ENCODE results near the gene RASEF.
A peak's percentile ranks its signal among the peaks of the same experiment; 100 is the strongest.

RASEF gene

DNA sequence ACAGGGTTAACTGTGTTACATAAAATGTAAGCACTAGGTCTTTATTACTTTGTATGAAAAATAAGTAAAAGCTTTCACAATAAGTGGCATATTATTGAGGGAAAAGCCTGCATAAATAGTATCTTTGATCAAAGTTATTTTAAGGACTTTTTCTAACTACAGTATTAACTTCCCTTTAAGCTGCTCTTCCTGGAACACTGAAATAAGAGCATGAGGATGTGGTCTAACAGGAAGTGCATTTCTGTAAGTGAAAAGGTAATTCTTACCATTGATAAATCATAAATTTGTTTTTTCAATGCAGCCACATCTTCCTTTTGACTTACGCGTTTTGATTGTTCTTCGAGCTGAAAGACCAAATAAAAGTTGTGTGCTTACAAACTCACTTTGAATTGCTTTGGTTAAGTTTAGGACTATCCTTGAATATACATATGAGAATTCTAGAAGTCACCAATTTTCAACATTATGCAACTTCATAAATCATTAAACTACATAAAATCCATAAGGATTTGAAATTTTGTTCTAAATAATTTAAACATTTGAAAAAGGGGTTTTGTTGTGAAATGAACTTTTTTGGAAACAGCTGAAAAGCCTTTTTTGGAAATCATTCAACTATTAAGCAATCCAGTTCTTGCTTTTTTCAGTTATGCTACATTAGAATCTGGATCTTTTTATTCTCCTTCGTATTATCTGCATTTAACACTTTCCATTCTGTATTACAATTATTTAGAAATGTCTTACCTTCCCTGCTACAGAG lies 50.6 kb downstream of the RASEF start:
- DNase-seq = no peak

DNA sequence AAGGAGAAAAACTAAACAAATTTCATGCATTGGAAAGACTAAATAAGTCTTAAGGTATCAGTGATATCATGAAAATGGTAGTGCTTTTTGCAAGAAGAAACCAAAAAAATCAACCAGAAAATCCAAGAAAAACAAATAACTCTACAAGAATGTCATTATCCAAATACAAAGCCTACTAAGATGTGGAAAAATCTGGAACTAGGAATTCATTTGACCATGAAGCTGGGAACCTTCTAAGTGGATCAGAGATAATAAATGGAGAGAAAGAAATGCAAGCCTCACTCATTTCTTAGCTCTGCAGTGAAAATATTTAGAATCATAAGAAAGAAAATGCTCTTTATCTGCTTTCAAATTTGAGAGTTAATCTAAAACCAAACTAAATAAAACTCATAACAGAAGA lies 51.3 kb downstream of the RASEF start:
- DNase-seq = no peak

DNA sequence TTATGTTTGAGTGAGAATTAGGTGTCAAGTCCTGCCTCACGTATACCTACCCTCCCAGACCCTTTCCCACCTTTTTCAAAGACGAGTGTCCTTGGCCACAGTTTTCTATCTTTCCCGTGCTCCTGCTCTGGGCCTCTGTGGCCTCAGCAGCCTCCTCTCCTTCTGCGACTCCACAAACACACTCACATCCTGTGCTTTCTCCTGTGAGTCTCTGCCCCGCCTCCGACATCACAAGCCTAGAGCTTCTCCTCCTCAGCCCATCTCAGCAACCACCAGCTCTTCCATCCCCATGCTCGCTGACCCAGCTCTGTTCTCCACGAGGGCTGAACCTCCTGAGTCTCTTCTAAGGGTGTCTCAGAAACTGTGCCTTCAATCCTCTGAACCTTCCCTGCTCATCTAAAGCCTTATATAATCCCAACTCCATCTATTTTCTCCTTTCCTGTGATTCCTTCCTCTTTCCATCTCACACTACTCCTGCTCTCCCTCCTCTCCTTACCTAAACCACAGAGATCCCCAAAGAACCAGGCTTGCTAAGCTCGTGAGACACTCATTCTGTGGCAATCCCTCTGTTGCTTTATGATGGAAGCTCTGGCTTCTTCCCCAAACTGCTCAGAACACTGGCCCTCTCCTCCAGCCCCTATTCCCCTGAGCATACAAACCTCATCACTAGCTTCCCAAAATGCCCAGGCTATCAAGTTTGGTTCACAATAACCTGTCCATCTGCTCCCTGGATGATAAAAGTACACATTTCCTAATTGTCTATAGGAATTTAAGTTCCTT lies 55.2 kb downstream of the RASEF start:
- no peak for DNase-seq

DNA sequence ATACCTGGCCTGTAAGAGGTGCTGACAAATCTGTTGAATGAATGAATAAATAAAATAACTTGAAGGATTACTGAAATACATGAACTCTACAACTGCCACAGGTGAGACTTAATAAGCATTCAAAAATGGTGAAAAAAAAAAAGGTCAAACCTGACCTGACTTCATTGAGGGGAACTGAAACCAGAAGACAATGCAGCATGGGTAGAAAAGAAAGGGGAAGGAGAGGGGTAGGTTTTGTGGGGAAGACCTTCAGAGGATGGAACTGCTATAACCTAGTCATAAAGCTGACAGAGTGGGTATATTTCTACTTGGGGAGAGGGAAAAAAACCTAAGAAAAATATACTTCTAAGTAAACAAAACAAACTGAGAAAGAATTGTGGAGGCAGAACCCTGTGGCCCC lies 56.6 kb downstream of the RASEF start:
- DNase-seq = no peak

DNA sequence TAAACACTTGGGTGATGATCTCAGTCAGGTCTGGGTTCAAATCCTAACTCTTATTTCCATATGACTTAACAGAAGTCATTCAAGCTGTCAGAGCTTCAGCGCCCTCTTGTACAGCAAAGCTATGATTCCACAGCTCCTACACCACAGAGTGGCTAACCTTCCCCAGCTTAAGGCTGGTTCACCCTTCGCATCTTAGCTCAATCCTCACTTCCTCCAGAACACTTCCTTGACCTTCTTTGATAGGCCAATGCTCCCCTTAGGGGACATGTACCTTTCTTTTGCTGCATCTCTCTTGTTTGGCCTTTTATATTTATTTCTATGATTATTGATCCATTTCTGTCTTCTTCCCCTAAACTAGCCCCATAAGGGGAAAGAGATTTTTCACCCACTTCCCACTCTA lies 57.0 kb downstream of the RASEF start:
- DNase-seq = no peak

DNA sequence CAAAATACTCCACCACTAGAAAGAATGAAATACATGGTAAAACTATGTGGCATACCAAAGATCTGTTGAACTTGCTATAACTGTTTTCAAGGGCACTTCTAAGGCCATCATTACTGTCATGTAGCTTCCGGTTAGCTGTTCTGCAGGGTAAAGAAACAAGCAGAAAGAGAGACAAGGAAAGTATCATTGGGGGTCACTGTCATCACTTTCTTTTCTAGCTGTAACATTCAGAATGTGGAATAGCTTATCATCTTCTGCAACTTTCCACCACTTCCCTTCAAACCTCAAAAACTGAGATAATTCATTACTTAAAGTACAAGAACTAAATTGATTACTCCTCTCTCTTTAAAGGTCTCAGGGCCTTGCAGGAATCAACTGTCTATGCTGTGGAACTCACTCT lies 57.6 kb downstream of the RASEF start:
- DNase-seq = no peak

DNA sequence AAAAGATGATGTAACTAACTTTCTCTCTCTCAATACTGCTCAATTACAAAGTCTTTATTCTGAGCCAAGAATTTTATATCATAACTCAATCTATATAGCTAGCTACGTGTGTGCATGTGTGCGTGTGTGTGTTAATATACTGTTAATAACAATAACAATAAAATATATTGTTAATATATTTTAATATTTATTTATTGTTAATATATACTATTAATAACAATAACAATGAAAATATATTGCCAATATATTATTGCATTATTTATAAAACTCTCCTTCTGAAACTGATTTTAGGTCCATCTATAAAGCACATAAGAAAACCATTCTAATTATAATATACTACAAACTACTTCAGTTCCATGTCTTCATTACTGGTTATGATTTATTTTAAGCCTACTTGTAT lies 60.6 kb downstream of the RASEF start:
- DNase-seq = no peak

DNA sequence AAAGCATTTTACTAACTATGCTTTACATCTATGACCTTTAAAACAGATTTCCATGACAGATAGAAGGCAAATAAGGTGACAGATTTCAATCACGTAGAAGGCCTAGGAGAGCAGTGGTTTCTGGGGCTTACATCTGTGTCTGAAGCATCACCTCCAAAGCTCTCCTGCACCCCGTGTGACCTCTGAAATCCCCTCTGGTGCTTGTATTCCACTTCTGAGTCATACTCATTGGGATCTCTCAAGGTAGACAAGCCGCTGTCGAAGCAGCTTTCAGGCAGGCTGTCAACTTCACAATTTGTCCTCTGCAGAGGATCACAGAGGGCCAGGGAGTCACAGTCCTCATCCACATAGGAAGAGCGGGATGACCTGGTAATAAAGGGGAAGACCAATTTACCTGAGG lies 62.2 kb downstream of the RASEF start:
- DNase-seq = no peak

DNA sequence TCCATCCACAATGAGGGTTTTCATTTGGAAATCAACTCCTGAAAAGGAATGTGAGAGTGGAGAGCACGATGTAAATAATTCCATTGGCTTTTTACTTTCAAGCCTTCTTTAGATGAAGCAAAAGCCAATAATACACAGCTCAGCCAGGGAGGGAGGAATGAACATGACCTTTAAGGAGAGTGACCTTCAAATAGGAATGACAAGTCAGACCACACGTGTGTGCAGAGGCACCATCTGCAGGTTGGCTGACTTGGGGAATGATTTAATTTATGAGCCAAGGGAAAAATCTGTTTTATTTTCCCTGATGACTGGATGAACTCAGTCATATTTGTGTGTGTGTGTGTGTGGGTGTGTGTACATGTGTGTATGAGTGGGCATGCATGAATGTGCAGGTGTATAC lies 64.5 kb downstream of the RASEF start:
- DNase-seq = no peak

DNA sequence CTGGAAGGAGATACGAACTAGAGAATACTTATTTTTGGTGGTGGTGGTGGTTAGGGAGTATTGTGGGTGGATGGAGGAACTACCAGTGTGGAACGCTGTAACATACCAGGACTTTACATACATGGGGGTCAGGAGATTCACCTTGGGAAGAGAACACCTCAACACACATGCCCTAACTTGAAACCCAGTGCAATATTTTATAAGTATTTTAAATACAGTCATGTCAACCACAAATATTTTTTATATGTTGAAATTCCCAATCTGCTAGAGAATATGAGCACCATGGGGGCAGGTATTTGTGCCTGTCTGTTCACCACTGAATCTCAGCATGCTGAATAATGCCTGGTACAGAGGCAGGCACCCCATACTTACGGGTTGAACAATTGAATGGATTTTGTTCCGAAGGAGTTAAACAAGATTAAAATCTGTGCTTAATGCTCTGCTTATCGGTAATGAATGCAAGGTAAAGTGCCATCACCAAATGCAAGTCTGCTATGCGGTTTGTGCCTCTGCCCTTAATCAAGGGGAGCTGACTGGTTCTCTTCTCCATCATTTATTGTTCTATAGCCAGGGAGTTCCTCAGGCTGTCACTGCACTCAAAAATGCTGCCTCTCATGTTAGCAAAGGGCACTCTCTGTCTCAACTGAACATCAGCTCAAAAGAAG lies 65.3 kb downstream of the RASEF start:
- no peak for DNase-seq

DNA sequence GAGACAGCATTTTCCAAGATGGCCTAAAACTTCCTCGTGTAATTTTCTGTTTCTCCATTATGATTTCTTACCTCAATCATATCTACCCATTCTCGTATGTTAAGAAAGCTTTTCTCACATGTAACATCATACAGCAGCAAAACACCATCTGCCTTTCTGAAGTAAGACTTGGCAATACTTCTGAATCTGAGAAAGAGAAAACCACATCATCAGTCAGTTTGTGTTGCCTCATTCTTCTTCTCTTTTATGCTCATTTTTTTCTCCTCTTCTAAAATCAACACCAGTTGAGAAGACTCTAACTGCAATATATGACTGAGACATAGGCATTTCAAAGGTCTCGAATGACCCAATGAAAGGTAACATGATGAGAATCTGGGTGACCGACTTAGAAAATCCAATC lies 66.0 kb downstream of the RASEF start:
- DNase-seq = no peak

DNA sequence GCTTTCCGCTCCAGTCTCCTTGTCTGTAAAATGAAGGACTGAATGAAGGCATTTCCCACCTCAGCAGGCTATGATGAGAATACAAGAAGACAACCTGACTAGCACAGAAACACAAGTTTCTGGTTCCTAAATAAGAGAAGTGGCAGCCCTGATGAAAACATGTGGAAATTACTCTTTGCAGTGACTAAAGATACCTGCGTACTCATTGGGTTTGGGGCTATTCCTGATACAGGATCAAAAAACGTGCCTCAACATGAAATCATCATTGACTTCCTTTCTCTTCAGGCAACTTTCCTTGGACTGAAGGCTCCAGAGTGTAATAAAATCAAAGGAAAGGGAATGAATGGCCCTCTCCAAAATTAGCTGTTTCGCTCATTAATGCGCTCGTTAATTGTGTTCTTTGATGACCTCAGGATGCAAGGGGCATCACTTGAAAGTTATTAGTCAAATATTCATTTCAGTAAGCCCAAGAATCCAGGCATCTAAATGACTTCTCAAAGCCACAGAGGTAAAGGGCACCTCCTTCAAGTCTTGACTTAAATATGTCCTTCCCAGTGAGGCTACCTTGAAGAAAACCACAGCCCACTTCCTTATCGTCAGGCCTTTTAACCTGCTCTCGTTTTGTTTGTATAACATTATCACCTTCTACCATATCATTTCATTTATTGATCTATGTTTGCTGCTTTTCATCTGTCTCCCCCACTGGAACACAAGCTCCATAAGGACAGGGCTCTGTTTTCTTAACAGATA lies 68.9 kb downstream of the RASEF start:
- DNase-seq = no peak

DNA sequence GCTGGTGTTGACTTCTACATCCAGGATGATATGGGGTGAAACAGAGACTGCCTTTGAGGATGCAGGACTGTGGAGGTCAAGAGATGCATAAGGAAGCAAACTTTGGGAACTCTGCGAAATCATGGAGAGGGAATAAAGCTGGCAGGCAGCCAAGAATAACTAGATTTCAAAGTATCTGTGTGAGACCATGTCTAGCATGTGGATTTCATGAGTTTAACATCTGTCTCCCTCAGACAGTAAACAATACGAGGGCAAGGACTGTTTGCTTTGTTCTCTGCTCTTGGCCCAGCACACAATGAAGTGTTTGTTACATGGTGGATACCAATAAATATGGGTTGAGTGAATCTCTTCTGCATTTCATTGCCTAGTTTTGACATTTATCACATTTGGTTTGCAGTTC lies 71.3 kb downstream of the RASEF start:
- peak; percentile 44 for DNase-seq

DNA sequence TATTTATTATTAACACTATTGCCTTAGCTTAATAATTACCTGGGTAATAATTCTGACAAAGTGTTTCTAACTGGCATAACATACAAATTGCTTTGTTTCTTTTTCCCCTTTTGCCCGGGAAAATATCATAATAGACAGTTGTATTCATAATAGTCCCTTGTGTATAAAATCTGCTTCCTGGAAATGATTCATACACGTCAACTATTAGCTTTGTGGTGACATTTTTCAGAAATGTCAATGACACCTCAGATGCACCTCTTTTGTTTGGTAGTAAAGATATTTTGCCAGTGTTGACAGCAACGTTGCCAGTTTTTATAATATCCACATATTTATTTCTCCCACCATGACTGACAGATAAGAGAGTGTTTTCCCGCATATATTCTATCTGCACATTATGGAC lies 73.0 kb downstream of the RASEF start:
- no peak for DNase-seq

DNA sequence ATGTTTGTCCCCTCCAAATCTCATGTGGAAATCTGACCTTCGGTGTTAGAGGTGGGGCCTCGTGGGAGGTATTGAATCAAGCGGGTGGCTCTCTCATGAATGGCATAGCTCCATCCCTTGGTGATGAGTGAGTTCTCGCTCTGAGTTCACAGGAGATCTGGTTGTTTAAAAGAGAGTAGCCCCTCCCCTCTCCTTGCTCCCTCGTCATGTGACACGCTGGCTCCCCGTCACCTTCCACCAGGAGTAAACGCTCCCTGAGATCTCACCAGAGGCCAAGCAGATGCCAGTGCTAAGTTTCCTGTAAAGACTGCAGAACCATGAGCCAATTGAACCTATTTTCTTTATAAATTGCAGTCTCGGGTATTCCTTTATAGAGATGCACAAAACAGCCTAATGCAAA lies 74.5 kb downstream of the RASEF start:
- DNase-seq = no peak

DNA sequence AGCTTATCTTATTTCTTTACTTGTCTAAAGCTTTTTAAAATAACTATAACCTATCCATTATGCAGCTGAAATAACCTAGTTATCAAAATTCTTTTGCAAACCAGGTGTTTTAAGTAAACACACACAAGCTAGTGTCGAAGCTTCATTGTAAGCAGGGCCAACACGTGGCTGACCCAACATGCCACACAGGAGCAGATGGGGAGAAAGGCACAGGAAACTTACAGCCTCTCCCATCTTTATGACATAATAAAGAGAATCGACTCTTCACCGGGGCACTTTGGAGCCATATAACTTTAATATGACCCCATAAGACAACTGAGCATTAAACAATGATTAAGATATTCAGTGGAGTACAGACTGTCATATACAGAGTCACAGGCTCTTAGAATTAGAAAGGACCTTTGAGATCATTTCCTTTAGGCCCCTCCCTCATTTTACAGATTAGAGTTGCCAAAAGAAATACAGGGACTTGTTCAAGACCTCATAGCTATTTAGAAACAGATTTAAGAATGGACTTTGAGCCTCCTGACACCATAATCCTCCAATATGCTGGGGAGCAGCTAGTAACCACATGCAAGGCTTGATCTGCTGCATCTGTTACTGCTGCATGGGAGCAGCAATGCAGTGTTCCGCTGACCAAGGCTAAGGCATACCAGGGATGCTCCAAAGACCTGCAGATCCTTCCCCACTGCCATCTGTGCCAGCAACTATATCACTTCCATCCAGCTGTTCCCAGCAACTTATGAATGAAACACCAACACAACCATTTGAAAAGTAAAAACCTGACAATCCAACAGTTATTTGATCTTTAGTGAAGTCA lies 75.4 kb downstream of the RASEF start:
- no peak for DNase-seq

DNA sequence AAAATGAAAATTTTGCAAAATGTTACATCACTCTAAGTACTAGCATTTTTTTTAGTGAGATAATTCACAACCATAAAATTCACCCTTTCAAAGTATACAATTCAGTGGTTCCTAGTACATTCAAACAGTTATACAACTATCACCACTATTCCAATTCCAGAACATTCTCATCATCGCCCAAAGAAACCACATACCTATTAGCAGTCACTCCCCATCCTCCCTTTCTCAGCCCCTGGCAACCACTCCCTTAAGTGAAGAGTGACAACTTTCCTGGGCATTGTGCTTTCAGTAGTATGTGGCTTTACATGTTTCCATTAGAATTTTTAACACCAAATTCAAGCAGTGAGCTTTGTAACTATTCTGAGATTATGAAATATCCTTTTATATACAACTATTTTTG lies 81.4 kb downstream of the RASEF start:
- no peak for DNase-seq

DNA sequence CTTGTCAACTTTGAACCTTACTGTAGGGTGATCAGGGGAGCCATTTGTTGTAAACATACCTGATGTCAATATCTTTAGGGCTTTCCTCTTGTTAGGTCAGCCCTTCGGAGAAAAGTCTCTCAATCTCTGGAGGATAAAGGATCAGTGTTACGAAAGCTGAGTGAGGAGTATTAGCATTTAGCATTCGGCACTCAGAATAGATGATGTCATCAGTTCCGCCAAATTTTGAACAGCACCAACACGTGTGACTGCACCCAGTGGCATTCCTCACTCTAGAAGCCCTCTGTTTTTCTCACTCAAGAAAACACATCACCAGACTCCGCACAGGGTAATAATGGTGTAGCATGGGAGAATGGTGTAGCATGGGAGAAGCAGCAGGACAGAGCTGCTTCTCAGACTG lies 87.8 kb downstream of the RASEF start:
- DNase-seq = no peak

DNA sequence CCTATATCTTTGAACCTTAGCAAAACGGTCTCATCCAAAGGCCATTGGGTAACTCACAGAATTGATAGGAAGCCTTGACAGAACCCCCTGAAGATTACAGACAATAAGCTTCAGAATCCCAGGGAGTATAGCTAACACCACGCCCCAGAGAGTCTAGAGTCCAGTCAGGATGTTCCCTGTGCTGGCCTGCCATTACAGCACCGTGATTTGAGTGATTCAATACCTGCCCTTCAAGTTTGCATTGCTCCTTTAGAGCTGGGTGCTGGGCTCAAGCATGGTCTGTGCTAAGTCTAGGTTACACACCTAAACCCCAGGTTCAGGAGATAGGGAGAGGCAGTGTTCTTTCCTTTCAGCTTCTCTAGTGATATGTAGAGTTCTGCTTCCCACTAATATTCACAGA lies 90.5 kb downstream of the RASEF start:
- no peak for DNase-seq

DNA sequence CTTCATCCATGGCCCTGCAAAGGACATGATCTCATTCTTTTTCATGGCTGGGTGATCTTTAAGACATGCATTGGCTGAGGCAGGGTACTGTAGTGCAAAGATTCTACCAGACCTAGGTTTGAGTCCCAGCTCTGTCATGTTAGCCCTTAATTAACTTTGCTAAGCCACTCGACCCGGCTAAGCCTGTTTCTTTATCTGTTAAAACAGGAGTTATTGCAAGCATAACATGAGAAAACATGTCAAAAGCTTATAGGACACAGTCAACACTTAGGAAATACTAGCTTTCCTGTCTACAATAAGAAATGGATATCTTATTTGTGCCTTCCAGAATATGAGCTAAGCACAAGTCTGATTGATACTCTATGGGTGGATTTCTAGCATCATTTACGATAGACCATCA lies 92.6 kb downstream of the RASEF start:
- no peak for DNase-seq

DNA sequence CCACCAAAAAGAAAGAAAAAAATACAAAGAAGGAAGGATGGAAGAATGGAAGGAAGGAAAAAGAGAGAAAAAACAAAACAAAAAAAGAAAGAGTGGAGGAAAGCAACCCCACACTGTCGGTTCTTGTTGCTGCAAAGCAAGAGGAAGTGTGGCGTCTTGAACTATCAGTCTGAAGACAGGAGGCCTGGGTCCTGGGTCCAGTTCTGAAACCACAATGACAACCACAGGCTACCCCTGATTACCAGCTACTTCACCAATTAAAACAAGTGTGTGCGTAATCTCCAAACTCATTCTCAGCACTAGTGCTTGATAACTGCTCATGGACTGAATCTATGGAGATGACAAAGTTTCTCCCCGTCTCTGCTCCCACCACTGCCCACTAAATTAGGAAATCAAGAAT lies 93.7 kb downstream of the RASEF start:
- no peak for DNase-seq

DNA sequence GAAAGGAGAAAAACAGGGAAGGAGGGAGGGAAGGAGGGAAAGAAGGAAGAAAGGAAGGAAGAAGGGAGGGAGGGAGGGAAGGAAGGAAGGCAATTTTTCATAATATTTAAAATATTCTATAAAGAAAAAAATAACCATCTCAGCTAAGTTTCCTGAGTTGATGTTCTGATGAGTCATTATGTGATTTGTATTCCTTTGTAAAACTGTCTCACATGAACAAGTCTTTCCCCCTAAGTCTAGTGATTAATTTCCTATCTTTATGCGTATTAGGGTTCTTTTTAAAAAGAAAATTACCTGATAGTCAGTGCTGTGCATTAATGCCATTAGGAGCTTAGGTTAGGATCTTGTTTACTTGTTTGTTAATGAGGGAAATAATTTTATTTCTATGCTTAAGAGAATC lies 94.1 kb downstream of the RASEF start:
- no peak for DNase-seq

DNA sequence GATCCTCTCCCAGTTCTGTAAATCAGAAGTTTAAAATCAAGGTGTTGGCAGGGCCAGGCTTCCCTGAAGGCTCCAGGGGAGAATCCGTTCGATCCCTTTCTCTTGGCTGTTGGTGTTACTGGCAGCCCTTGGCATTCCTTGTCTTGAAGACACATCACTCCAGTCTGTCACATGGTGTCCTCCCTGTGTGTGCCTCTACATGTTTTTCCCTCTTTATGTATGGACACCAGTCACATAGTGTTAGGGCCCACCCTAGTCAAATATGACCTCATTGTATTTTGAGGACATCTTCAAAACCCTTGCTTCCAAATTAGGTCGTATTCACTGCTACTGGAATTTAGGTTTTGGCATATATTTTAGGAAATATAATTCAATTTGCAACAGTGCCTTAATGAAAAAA lies 94.6 kb downstream of the RASEF start:
- no peak for DNase-seq

Measured in NCI-H1092 treated with DMSO at 0.1 percent for 48 hours (cell line).